Ureter (tissue), 1 donor: ENCODE results near the gene FANCD2. TPM values are rescaled to one million over a fixed set of nuclear protein-coding genes. Genes with fewer than 3 reads are reported as not detected.
A peak's percentile ranks its signal among the peaks of the same experiment; 100 is the strongest.
"Not testable (repeated sequence)": the region's sequence is repeated elsewhere in the genome, so short reads cannot be mapped to it uniquely, and the experiment has no call there.

Experiments used
- DNase-seq: peaks from one replicate; pipeline ENCODE4 v3.0.0-alpha.2; 2020; ENCODE audit warnings: low spot score
- total RNA-seq: library from RNA; stranded (reverse); gene quantifications from one replicate; pipeline ENCODE4 v1.2.4, GENCODE V29; 2023
- donor health status: DM: yes; HTN: yes; CAD: no.

FANCD2 gene
- total RNA-seq, 1 donor from 2014 or later: 7.9 TPM

DNA sequence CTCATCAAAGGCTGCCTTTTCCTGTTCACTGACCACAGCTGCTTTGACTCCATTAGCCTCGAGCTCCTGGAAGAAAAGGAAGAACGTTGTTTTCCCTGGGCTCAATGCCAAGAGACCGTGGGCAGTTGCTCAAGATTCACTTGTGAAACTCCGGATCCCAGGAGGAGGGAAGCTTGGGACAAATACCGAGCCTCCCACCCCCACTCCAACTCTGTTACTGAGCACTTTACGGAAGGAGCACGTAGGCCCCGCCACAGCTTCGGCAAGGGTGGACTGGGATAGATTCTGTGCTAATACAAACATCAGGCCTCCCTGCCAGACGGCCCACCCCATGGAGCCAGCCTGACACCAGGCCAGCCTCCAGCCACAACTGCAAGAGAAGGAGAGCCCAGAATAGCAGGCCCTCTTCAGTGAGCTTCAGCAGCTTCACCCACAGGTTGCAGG, 10.8 kb upstream of the FANCD2 start:
- peak; percentile 91 for DNase-seq

DNA sequence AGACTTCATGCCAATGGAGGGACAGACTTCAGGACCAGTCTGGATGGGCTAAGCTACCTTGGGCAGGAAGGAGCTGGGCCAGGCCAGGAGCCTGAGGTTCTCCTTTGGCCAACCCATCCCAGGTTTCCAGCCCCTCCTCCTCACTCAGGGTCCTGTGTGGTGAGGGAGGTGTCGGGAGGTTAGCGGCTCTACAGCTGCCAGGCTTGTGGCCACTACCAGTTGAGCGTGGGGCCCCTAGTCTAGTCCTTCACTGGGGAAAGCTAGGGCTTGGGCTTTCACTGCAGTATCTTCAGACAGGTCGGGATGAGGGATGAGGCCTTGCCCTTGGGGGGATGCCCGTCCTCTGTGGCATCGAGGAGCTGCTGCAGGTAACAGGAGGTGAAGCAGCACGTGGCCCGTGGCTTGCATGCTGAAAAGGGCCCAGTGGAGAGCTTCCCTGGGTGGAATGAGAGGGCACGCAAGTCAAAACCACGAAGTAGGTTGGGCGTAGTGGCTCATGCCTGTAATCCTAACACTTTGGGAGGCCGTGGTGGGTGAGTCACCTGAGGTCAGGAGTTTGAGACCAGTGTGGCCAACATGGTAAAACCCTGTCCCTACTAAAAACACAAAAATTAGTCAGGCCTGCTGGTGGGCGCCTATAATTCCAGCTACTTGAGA, 8.5 kb upstream of the FANCD2 start:
- no peak for DNase-seq

GRCh38 chr3:10018806-10019205, 7.4 kb upstream of the FANCD2 start:
- not testable (repeated sequence) for DNase-seq

DNA sequence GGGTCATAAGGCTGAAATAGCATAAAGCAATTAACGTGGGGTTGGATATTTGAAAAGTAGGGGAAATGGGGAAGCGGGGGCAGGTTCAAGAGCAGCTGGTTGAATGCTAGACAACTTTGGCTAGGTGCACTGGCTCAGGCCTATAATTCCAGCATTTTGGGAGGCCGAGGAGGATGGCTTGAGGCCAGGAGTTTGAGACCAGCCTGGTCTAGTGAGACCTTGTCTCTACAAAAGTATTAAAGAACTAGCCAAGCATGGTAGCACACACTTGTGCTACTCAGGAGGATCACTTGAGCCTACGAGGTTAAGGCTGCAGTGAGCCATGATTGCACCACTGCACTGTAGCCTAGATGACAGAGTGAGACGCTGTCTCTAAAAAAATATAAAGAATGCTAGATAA, 6.9 kb upstream of the FANCD2 start:
- DNase-seq: no peak

DNA sequence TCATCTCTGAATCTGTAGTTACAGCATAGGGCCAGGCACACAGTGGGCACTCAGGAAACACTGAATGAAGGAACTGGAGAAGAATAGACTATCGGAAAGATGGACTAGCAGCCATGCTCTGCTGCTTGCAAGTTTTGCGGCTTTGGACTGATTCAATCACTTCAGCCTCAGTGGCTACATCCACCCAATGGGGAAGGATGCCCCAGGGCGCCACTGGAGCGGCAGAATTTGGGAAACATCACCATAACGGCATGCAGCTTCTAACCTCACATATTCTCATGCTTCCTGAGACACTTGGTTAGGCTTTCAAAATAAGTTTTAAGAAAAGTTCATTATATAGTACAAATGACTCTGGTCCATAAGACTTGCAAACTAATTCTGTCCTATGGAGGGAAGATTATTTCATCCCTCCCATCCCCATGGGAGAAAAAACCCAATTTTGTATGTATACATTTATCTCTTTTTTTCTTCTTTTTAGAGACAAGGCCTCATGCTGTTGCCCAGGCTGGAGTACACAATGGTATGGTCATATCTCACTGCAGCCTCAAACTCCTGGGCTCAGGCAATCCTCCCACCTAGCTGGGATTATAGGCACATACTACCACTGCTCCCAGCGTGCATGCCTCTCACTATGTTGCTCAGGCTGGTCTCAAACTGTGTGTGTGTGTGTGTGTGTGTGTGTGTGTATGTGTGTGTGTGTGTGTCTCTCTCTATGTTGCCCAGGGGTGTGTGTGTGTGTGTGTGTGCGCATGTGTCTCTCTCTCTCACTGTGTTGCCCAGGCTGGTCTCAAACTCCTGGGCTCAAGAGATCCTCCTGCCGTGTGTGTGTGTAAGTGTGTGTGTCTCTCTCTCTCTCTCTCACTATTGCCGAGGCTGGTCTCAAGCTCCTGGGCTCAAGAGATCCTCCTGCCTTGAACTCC, 4.1 kb upstream of the FANCD2 start:
- DNase-seq: no peak

- no peak for DNase-seq
Observed at GRCh38 chr3:10023587-10024310, 2.5 kb upstream of the FANCD2 start.

- no peak for DNase-seq
Observed at GRCh38 chr3:10025205-10026083, 793 bp upstream of the FANCD2 start.

GRCh38 chr3:10041034-10041433, 14.8 kb downstream of the FANCD2 start:
- DNase-seq: no peak

DNA sequence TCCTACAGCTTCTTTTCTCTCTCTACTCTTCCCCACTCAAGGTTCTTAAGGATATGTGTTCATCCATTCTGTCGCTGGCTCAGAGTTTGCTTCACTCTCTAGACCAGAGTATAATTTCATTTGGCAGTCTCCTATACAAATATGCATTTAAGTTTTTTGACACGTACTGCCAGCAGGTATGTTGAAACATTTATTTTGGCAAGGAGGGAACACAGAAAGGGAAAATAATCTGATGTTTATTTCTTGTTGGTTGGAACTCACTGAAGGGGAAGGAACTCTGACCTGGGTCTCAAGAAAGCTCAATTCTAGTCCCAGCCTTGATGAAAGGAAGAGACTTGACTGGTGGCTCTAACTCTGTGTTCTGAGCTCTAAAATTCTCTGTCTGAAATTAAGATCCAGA, 21.6 kb downstream of the FANCD2 start:
- no peak for DNase-seq

DNA sequence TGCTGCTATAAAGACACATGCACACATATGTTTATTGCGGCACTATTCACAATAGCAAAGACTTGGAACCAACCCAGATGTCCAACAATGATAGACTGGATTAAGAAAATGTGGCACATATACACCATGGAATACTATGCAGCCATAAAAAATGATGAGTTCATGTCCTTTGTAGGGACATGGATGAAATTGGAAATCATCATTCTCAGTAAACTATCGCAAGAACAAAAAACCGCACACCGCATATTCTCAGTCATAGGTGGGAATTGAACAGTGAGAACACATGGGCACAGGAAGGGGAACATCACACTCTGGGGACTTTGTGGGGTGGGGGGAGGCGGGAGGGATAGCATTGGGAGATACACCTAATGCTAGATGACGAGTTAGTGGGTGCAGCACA, 26.8 kb downstream of the FANCD2 start:
- not testable (repeated sequence) for DNase-seq

GRCh38 chr3:10055097-10055496, 28.9 kb downstream of the FANCD2 start:
- no peak for DNase-seq

DNA sequence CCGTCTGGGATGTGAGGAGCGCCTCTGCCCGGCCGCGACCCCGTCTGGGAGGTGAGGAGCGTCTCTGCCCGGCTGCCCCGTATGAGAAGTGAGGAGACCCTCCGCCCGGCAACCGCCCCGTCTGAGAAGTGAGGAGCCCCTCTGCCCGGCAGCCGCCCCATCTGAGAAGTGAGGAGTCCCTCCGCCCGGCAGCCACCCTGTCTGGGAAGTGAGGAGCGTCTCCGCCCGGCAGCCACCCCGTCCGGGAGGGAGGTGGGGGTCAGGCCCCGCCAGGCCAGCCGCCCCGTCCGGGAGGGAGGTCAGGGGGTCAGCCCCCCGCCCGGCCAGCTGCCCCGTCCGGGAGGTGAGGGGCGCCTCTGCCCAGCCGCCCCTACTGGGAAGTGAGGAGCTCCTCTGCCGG, 43.8 kb downstream of the FANCD2 start:
- not testable (repeated sequence) for DNase-seq

DNA sequence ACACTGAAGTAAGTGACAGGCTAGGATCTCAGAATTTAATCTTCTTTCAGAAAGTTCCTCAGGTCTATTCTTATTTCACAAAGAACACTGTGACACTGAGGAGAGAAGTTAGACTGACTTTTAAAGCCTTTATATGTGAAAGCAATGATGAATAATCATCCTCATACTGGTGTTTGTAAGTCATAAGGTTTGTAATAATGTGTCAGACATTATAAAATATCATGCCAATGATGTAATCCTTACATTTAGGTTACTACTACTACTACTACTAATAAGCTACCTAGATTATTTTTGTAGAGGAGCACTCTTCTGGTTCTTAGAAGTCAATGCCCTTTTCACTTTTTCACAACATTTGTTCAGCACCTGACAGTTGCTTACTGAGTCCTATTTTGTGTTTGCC, 48.4 kb downstream of the FANCD2 start:
- DNase-seq: no peak

GRCh38 chr3:10081871-10082270, 55.6 kb downstream of the FANCD2 start:
- DNase-seq: no peak

- no peak for DNase-seq
Observed at GRCh38 chr3:10085738-10086137, 59.5 kb downstream of the FANCD2 start.

DNA sequence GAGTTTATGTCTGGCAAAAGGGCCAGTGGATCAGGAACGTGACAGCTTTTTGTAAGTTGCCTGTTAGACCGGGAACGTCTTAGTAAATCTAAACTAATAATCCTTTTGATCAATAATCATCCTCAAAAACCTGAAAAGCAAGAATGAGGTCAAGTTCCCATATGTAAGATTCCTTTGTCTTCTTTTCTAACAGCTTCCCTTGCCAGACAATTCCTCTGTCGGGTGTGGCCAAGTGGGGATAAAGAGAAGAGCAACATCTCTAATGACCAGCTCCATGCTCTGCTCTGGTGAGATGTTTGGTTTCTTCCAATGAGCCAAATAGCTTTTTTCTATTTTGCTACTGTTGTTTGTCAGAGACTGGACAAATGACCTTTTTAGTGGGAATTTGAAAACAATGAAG, 62.0 kb downstream of the FANCD2 start:
- no peak for DNase-seq

DNA sequence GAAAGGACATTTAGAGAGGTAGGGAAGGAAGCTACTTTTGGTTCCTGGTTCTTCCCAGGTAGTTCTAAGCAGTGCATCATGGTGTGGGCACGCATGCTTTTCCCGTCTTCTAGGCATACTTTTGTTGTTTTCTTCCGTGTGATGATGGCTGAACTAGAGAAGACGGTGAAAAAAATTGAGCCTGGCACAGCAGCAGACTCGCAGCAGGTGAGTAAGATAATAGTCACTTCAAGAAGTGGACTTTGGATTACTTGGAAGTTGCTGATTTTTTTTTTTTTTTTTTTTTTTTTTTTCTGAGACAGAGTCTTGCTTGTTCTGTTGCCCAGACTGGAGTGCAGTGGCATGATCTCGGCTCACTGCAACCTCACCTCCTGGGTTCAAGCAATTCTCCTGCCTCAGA, 63.9 kb downstream of the FANCD2 start:
- no peak for DNase-seq

GRCh38 chr3:10090774-10091173, 64.5 kb downstream of the FANCD2 start:
- DNase-seq: not testable (repeated sequence)

DNA sequence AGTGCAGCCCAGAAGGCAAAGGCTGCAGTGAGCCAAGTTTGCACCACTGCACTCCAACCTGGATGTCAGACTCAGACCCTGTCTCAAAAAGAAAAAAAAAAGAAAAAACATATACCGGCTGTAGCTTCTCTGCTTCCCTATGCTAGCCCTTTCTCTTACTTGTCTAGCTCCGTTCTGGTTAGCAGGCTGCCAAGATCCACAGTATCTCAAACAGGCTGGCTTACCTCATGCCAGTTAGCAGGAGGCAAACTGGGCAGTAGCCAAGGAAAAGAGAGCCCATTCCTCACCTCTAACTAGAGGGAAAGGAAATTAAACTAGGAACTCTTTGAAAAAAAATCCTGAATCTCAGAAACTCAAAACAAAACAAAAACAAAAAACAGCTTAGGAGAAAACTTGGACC, 65.2 kb downstream of the FANCD2 start:
- DNase-seq: not testable (repeated sequence)

- DNase-seq: no peak
Observed at GRCh38 chr3:10093678-10094077, 67.4 kb downstream of the FANCD2 start.

GRCh38 chr3:10099041-10099440, 72.8 kb downstream of the FANCD2 start:
- no peak for DNase-seq
